NK-92 (cell line): Measurements from ENCODE around the gene SLC10A7.

ENCODE experiments used
- DNase-seq: peaks from one replicate; lab custom pipeline; 2025; ENCODE audit not compliant: unreplicated experiment; lab: John Stamatoyannopoulos, UW

Gene SLC10A7

DNA sequence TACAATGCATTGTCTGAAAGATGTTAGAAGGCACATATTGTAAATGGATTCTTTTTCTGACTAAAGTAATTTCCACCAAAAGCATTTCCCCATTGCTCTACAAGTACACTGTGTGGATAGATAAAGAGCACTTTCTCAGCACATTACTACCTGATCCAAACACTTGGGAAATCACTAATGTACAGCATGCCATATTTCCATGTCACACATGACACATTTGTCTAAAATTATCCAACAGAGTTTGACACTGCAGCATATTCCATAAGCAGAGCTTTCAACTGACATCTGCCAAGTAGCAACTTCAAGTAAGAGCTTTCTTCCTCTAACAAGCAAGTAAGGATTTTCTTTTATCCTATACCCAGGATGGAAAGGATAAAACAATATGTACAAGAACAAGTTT is 257.9 kb downstream of the SLC10A7 start:
- no peak for DNase-seq

DNA sequence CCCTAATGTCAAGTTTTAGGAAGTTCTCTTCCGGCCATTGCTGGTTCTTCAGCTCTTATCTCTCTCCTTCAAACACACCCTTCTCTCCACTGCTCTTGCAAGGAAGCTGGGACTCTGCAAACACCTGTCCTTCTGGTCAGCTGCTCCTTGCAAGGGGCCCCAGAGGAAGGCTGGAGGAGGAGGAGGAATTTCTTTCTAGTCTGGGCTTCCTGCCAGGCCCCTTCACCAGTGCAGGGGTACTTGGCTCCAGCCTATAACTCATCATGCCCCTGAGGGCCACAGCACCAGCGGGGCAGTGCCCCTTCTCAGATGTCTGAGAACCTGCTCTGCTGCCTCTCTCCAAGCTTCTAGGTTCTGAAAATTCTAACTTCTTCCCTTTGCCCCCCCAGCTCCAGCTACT is 260.7 kb downstream of the SLC10A7 start:
- DNase-seq, result no peak

- DNase-seq, result no peak
Observed at GRCh38 chr4:146260521-146260920, 261.2 kb downstream of the SLC10A7 start.

DNA sequence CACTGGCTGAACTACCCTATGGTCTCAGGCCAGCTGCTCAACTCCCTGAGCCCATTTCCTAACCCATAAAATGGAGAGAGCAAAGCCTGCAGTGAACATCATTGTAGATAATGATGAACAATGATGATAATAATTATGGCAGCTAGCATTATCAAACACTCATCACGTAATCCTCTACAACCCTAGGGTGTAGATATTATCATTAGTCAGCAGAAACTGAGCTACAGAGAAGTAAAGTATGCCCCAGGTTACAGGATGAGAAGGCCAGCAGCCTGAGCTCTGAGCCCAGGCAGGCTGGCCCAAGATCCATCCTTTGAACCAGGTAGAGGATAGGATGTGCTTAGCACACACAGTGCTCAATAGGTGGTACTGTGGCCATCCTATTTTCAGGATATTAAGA is 264.2 kb downstream of the SLC10A7 start:
- DNase-seq, result no peak

DNA sequence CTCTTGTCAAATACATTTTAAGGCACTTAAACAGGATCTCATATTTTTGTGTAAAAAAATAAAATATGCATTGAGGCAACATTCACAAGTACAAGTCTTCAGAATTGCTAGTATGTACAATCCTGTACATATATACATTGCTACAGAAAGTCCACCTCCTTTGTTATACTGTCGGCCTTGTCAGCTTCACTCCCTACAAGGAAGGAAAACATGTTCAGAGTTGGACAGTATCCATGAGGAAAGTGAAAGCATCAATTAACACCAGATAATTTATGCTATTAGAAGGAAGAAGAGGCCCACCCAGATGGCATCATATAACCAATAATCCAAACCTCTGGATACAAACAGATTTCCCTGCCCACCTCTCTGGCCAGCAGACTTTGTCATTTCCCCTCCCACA is 265.4 kb downstream of the SLC10A7 start:
- no peak for DNase-seq

GRCh38 chr4:146255874-146256273 is 265.9 kb downstream of the SLC10A7 start:
- no peak for DNase-seq

DNA sequence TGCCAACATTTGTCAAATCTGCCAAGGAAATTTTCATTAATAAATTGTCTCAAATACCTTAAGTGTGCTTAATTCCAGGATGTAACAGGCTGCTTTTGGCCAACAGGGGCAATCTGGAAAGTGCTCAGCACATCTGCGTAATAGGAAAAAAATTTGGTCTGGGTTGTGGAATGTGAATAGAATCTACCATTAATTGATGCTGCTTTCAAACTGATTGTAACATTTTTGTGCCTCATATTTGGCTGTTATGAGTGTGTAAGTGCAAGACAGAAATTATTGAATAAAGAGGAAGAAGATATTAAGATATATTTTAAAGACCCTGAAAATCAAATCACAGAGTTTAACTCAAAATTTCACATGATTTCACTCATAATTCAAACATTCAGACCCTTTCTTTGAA is 266.3 kb downstream of the SLC10A7 start:
- no peak for DNase-seq

GRCh38 chr4:146252969-146253611 is 268.6 kb downstream of the SLC10A7 start:
- no peak for DNase-seq

- DNase-seq, result no peak
Observed at GRCh38 chr4:146247356-146247755, 274.4 kb downstream of the SLC10A7 start.

- DNase-seq, result no peak
Observed at GRCh38 chr4:146246381-146246780, 275.4 kb downstream of the SLC10A7 start.

- no peak for DNase-seq
Observed at GRCh38 chr4:146245850-146246249, 275.9 kb downstream of the SLC10A7 start.

DNA sequence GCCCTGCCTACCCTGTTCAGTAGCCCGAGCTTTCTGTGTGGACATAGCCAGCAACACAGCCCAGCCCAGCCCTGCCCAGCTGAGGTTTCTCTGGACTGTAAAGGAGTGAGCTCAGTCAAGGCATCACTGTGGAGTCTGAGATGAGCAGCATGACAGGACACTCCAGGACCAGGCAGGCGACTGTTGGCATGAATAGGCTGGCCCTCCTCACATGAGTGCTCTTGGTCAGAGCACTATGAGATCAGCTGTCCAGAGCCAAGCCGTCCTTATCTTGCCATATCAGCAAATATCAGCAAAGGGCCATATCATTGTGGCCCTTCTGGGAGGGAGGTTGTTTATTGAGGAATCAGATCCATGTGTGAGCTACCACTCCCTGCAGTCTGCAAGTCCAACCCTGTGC is 276.5 kb downstream of the SLC10A7 start:
- no peak for DNase-seq

- no peak for DNase-seq
Observed at GRCh38 chr4:146244496-146244895, 277.2 kb downstream of the SLC10A7 start.

DNA sequence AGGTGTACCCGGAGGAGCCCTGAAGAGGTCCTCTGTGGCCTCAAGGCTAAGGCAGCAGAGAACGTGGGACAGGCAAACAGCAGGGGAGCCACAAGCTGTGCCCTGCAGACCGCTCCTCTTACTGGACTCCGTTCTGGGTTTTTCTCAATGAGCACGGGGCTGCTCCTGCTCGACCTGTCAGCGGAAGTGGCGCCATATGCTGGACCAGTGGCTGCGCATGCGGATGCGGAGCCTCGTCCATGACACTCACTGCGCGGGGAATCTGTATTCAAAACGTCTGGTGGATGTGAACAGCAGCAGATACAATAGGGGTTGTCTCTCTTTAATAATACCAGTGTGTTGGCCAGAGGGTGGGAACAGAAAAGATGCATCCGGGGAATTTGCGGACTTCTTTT is 277.9 kb downstream of the SLC10A7 start:
- no peak for DNase-seq

- no peak for DNase-seq
Observed at GRCh38 chr4:146243141-146243882, 278.4 kb downstream of the SLC10A7 start.

GRCh38 chr4:146238107-146238506 is 283.6 kb downstream of the SLC10A7 start:
- no peak for DNase-seq

- no peak for DNase-seq
Observed at GRCh38 chr4:146237092-146237491, 284.6 kb downstream of the SLC10A7 start.

DNA sequence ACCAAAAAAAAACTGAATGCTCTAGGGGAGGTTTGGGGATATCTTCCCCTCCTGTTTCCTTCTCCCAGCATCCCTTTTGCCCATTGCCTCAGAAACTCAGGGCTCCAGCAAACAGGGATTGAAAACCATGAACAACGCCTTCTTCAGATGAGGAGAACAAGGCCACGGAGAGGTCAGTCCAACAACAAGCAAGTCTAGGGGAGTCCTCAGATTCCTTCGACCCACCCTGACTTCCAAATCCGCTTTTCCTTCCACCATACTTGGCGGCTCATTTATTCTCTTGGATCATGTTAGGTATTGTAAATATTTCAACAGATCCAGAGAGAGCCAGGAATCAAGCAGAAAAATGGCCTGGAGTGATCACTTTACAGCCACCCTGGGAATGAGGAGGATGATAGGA is 285.5 kb downstream of the SLC10A7 start:
- no peak for DNase-seq

GRCh38 chr4:146235654-146236177 is 286.0 kb downstream of the SLC10A7 start:
- DNase-seq, result no peak

DNA sequence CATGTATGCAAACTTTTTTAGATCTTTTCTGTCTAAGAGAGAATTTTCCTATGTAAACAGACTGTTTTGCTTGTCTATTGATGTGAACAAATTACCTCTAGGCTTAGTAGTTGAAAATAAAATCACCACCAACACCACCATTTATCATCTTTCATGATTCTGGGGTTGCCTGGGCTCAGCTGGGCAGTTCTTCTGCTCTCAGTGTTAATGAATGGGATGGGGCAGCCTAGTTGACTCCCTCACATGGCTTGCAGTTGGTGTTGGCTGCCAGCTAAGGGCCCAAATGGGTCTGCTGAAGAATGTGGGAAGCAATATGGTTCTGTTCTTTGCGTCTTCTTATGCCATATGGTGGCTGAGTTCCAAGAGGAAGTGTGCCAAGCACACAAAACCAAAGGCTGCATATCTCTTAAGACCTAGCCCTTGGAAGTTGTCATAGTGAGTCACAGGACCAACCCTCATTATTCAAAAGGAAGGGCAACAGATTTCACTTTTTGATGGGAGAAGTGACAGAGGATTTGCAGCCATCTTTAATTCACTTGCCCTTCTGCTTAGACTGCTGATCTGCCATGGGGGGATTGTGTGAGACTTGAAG is 289.5 kb downstream of the SLC10A7 start:
- no peak for DNase-seq

DNA sequence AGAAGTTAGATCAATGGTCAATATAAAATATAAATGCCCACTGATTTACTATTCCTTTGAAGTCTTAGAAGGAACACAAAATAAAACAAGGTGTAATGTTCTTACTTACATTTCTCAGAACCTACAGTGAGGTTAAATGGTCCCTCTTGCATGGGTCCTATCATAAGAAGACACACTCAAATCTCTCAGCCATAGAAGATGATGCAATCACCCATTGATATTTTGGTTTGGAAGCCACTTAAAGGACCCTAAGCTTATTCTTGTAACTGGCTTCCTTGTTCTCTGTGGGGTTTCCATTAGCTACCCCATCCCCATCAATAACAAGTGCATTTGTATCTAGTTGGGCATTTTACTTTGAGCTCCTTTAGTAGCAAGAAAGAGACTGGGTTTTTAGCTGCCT is 292.3 kb downstream of the SLC10A7 start:
- no peak for DNase-seq

DNA sequence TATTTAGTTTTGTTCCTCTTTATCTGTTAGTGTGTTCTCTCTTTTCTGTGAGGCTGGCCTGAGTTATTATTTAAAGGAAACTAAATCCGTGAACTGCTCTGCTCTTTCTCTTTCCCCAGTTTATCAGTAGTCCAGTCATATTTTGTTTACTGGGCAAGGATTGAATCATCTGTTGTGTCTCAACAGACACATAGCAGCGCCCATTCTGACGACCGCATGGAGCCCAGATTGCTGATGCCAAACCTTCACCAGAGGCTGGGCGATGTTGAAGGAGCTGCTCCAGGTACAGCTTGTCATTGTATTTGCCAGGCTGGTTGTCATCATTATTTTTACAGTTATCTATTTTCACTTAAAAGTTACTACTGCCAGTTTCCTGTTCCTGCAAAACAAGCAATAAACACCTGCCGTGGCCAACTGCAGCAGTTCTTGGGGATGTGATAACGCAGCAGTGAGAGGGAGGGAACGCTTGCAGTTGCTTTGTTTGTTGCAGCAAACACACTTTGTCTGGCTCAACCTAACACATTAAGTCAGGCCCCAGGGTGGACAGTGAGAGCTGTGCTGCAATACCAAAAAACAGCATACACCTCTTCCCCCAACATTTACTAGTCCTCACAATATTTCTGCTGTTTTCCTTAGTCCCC is 297.3 kb downstream of the SLC10A7 start:
- no peak for DNase-seq
